Astrocyte of the cerebellum (primary cell): ENCODE results near the gene KIFC3.

ENCODE experiments used
- DNase-seq: peaks from one replicate; pipeline ENCODE4 v3.0.0-alpha.2; 2011; ENCODE audit warnings: low read depth
- H3K4me3 ChIP-seq: 2 replicates; pipeline ENCODE4 v1.5.1; 2011; ENCODE audit warnings: mild to moderate bottlenecking, low read depth, low read length, moderate library complexity
- CTCF ChIP-seq: IDR thresholded peaks from 2 replicates; pipeline ENCODE4 v1.5.1; 2012; ENCODE audit warnings: low read length, low read depth, moderate library complexity, mild to moderate bottlenecking; ENCODE audit errors: missing control alignments
- in situ Hi-C: cut with HindIII; loops from 2 replicates; pipeline ENCODE4 v1.10.0; 2017; ENCODE audit warnings: low sequenced_read_pairs

Gene KIFC3

GRCh38 chr16:57795431-57795878 lies 6.8 kb downstream of the KIFC3 start:
- peak; percentile 40 for DNase-seq

GRCh38 chr16:57794849-57795430 lies 7.4 kb downstream of the KIFC3 start:
- H3K4me3 ChIP-seq = no peak overlapping the region
- in situ Hi-C loops = loop anchor here (5.0 to 25.0 kb wide), 3 partner anchors 52 to 192 kb away; a partner anchor contains a TSS
- no peak for DNase-seq
- no peak for TF ChIP-seq CTCF

More at GRCh38 chr16:57795431-57795878, 6.8 kb downstream of the KIFC3 start:
- in situ Hi-C loops = loop anchor here (5.0 to 25.0 kb wide), 3 partner anchors 52 to 192 kb away; a partner anchor contains a TSS
- TF ChIP-seq CTCF = peak; percentile 61
- no peak overlapping the region for H3K4me3 ChIP-seq

DNA sequence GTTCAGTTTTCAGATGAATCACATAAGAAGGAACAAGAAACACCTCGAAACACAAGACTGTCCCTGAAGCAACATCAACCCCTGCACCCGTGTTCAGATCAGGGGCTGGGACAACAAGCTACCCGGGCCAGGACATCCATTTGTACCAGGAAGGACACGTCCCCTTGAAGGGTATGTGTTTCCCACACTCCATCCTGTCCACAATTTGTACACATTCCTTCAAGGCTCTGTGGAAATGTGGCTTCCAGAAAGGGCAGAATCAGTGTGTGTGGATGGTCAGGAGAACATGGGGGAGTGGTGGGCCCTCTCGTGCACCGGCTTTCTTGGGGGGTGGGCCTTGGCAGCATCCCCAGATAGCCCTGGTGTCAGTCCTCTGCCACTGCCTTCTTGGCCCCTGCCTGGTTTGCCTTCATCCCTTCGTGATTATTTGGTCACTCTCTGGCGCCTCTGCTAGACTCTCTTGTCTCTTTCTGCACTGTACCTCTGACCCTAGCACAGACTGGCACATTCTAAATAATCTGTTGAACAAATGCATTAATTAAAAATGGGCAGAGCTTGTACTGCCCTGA lies 10.3 kb downstream of the KIFC3 start:
- no peak overlapping the region for H3K4me3 ChIP-seq
- no peak for TF ChIP-seq CTCF
- in situ Hi-C loops = loop anchor here (25.0 kb wide), 1 partner anchor 195 kb away; a partner anchor contains a TSS
- DNase-seq = no peak

DNA sequence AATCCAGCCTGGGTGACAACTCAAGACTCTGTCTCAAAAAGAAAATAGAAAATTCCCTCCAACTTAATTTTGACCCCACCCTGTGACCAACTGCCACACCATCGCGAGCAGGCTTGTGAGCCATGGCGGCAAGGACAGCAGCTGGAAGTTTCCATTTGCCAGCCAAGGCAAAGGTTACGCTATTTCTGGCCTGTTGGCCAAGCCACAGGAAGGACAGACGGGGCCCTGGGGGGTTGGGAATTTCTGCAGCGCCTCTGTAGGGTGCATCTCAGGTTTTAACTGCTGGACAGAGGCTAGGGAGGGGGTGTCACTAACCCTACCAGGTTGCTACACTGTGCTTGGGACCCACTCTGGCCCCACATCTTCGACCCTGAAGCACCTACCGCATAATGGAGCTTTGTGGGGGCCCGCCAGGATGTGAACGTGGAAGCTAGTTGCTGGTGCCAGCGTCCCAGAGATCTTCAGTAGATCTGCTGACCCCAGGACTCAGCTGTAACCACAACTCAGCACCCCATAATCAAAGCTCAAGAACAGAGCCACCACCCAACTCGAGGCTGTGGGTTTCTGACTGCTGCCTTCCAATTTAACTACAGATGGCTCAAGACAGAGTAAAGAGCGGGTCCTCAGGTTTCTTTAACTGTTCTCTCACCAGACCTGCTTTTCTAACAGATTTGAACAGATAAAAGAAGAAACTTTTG lies 10.9 kb downstream of the KIFC3 start:
- TF ChIP-seq CTCF = no peak
- no peak overlapping the region for H3K4me3 ChIP-seq
- in situ Hi-C loops = loop anchor here (25.0 kb wide), 1 partner anchor 196 kb away; a partner anchor contains a TSS
- no peak for DNase-seq

DNA sequence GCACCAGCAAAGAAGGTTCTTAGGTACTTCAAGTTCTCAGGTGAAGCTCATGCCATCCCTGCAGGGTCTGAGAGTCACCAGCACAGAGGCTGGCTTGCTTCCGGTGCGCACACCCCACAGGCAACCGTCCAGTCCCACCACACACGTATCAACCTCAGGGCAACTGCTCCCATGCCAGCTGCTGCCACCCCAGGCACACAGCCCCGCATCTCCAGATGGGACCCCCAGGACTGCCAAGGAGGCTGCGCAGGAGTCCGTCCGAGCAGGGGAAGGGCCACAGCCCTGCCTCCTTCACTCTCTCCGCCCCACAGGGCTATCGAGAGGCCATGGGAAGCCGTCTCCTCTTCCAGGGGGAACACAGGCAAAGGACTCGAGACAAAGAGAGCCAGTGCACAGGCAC lies 13.3 kb downstream of the KIFC3 start:
- no peak for DNase-seq
- H3K4me3 ChIP-seq = no peak overlapping the region
- TF ChIP-seq CTCF = no peak
- in situ Hi-C loops = loop anchor here (25.0 kb wide), 1 partner anchor 198 kb away; a partner anchor contains a TSS

GRCh38 chr16:57788252-57788841 lies 13.9 kb downstream of the KIFC3 start:
- in situ Hi-C loops = loop anchor here (25.0 kb wide), 1 partner anchor 199 kb away; a partner anchor contains a TSS
- no peak for DNase-seq

More at GRCh38 chr16:57788252-57788841, 13.9 kb downstream of the KIFC3 start:
- H3K4me3 ChIP-seq = no peak overlapping the region
- no peak for TF ChIP-seq CTCF
